Activated T-cell treated with anti-CD3 and anti-CD28 coated beads for 48 hours (primary cell): ENCODE data around the gene FAM107A.
"Not testable (repeated sequence)": the region's sequence is repeated elsewhere in the genome, so short reads cannot be mapped to it uniquely, and the experiment has no call there.

Source experiments
- DNase-seq: peaks from one replicate; pipeline ENCODE4 v3.0.0-alpha.2; 2020; ENCODE audit warnings: low read depth

FAM107A gene

DNA sequence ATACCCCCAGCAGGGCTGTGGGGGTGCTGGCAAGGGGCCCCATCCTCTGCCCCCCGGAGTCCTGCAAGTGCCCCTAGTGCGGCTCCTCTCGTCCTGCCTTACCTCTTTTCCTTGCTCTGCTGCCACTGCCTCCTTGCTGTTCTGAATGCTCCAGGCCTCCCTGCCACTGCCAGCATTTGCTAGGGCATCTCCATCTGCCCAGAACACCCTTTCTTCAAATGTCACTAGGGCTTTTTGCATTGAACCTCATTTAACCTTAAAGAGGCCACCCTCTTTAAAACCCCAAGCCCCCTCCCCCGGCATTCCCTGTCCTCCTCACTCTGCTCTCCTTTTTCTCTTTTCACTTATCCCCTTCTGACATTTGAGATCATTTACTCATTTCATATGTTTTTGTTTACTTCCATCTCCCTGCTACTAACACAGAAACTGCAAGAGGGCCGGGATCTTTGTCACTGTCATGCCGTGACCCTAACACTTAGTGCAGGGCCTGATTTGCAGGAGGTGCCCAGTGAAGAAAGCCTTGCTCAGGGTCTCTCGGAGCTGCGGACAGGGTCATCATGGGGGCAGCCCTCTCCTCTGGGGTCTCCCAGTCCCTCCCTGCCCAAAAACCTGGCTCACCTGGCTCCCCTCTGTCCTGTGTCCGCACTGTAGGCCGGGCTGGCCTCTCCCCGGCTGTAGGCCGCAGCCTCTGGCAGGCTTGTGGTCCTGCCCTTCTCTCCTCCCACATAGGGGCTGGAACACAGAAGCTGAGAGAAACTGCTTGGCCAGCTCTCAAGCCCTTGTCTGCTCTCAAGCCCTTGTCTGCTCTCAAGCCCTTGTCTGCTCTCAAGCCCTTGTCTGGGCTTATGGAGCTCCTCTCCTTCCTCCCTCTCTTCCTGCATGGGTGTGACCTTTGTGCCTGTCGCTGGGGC is 40.4 kb downstream of the FAM107A start, which contains the start of gene ACOX2:
TSS of gene ACOX2 (minus strand) at position 690 of the 911 bp plus-strand sequence. CDS start 2,084 bp downstream, outside the sequence.
- no peak for DNase-seq

- no peak for DNase-seq
Measured at GRCh38 chr3:58535531-58536500, 41.4 kb downstream of the FAM107A start.

GRCh38 chr3:58534592-58535494 is 42.3 kb downstream of the FAM107A start:
- no peak for DNase-seq

GRCh38 chr3:58532794-58533220 is 44.4 kb downstream of the FAM107A start:
- peak; percentile 83 for DNase-seq

DNA sequence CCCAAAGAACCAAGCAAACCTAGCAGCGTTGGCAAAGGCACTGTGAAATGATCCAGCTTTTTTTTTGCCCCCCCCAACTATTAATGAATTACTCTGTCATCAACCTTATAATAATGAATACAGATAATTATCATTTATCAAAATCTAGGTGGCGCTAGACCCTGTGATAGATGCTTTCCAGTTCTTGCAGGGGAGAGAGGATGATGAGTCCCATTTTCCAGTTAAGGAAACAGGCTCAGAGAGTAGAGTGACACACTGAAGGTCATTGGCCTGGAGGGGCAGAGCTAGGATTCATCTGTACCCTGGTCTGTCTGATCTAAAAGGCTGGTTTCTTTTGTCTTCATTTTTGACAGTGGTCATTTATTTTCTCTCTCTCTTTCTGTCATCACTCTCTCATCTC is 45.2 kb downstream of the FAM107A start:
- no peak for DNase-seq

- DNase-seq: no peak
Measured at GRCh38 chr3:58531555-58531954, 45.6 kb downstream of the FAM107A start.

DNA sequence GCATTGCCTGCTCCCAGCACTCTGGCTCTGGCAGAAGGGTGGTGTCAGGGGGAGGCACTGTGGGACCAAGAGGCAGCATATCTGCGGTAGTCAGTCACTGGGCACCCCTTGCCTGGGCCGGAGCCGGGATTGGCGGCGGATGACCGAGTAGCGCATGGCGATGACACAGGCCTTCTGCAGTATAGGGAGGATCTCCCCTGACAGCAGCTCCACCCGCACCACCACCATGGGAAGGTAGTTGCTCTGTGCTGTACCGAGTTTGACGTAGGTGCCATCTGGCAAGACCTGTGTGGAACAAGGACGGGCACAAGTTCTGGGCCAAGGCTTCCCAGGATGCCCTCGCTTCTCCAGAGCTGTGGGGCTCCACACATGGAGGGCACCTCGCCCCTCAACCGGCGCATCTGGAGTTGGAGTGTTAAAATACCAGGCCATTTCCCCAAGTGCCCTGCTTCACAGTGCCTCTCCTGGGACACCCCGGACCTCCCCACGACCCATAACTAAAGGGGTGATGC is 46.8 kb downstream of the FAM107A start:
- no peak for DNase-seq

DNA sequence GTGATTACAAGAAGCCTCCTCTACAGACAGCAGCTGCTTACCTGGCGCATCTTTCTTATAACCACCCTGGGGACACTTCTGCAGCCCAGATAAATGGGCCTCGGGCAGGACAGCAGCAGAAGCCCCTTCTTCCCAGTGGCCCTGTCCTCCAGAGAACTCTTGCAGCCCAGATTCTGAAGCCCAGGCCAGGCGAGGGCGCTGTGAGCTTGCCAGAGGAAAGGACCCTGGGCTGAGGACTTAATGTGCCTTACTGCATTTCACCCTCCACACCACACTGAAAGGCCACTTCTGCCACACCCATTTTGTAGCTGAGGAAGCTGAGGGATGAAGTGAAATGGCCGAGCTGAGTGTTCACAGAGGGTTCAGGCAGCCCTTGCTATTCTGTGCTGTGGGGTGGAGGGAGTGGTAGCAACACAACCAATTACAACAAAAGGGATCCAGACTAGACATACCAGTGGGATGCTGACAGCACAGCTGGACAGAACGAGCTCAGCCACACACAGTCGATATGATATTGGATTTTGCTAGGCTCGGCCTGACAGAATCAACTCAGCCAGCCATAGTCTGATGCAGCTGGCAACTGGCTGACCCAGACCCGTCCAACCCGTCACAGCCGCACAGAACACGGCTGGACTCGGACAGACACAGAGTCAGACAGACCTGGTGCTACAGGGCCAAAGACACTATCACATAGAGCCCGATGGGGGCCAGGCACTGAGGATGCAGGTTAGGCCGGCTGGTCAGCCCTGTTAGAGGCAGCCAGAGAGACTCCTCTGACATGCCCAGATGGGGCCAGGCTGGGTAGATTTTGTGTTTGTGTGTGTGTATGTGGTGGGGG is 47.5 kb downstream of the FAM107A start:
- DNase-seq: no peak

- no peak for DNase-seq
Measured at GRCh38 chr3:58528629-58529028, 48.6 kb downstream of the FAM107A start.

DNA sequence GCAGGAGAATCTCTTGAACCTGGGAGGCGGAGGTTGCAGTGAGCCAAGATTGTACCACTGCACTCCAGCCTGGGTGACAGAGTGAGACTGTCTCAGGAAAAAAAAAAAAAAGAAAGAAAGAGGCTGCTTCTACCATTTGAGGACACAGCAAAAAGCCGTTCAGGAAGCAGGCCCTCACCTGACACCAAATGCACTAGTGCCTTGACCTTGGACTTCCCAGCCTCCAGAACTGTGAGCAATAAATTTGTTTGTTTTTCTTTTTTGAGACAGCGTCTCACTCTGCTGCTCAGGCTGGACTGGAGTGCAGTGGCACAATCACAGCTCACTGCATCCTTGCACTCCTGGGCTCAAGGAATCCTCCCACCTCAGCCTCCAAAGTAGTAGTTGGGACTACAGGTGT is 49.8 kb downstream of the FAM107A start:
- DNase-seq: not testable (repeated sequence)

- no peak for DNase-seq
Measured at GRCh38 chr3:58526515-58526957, 50.7 kb downstream of the FAM107A start.

DNA sequence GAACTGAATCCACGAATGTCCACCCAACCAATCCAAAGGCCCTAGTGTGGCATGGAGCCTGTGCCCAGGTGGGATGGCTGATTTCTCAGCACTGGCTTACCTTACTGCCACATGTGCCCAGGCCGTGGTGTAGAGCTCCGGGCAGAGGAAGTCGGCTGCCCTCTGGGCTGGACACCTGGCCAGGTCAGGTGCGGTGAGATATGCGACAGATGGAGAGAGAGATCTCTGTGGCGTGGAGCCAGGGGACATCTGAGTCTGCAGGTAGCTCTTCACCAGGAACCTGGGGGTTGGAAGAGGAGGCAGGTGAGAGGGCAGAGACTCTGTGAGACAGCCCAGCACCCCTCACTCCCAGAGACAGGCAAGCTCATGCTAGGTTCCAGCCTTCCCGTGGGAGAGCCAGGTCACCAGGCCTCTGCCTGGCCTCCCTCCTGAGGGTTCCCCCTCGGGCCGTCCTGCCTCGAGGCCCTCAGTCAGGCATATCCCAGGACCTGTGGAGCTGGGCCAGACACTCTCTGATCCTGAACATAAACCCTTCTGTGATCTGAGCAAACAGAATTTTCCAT is 52.8 kb downstream of the FAM107A start:
- DNase-seq: no peak

GRCh38 chr3:58522759-58523425 is 54.3 kb downstream of the FAM107A start:
- no peak for DNase-seq

- DNase-seq: no peak
Measured at GRCh38 chr3:58521917-58522631, 55.1 kb downstream of the FAM107A start.

DNA sequence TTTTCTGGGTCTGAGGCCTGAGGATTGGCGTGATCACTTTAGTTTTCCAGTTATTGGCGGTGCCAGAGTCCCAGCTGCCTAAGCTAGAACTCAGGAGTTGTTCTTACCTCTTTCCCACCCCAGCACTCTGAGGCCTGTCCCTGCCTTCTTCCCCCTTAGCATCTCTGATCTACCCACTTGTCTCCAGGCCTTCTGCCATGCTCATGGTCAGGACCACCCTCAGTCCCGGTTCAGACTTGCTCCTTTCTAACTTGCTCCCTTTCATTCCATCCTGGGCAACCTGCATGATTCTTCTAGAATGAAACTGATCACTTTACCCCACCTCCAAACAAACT is 55.9 kb downstream of the FAM107A start:
- DNase-seq: no peak

DNA sequence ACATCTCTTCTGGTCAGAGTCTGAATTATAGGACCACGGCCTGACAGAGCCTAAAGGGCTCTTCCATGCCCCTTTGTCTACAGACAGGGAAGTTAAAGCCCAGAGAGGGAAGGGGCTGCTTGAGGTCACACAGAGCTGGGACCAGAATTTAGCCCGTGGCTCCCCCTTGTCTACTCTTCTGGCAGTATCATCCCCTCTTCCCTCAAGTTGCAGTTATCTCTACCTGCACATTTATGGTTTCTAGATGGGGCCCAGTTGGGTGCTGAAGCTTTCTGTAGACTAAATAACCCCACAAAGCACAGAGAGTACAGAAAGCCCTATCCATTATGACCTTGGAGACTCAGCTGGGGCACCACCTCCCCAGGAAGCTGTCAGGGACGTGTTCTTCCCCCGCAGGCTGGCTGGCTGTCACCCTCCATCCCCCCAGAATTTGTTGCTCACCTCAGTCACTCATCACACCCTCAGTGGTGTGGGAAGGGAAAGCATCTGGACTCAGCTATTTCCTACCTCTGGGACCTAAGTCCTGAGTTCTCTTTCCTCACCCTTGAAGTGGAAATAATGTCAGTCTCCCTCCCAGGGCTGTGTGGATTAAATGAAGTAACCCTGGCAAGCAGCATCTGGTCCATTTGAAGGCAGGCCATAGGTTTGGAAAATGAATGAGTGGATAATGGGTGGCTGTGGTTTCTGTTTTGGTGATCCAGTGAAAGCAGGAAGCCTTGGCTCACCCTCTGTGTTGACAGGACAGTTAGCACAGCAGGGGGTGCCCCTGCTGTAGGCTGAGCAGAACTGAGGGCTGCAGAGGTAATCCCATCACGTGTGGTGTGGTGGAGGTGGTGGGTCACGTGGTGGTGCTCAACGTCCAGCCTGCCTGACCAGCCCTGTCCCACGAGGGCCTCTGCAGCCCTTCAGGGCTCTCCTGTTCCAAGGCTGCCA is 56.5 kb downstream of the FAM107A start:
- DNase-seq: no peak

DNA sequence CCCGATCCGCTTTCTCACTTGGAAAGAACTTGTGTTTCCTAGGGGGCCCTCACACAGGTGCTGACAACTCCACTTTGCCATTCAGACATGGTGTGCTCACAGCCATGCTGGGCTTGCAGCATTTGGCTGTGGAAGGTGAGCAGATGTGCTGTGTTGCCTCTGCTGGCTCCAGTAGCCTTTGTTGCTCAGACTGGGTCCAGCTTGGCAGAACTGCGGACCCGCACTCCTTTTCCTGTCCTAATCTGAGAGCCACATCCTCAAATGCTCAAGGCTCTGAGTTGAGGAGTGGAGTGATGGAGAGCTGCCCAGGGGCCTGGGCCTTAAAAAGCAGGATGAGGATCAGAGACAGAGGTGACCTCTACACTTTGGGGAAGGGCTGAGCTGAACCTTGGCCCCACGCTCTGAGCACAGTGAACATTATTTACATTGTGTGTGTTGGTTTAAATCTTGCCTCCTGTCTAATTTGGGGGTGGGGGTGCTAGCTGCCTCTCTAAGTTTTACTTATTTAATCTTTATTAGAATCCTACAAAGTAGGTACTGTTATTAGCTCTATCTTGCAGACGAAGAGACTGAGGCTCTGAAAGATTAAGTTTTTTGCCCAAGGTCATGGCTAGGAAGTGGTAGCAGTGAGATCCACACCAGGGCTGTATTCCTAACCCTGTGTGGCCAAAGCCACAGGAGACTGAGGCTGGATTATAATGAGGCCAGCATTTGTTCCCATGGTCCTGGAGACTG is 57.4 kb downstream of the FAM107A start:
- no peak for DNase-seq
